GM18951 (cell line): Measurements from ENCODE around the gene UBR1.

Source experiments
- POLR2A ChIP-seq: IDR thresholded peaks from 4 replicates; pipeline ENCODE4 v1.6.1; 2011; ENCODE audit warnings: mild to moderate bottlenecking; ENCODE audit not compliant: insufficient read length, insufficient read depth; ENCODE audit errors: extremely low read depth
- in situ Hi-C: fragments of 300-500 bp; cut with MboI; formaldehyde crosslinking; loops from one replicate; pipeline ENCODE4 v1.12.0; 2022; ENCODE audit warnings: low sequenced_read_pairs, mixed read lengths, inconsistent platforms; ENCODE audit not compliant: unreplicated experiment

UBR1 gene

DNA sequence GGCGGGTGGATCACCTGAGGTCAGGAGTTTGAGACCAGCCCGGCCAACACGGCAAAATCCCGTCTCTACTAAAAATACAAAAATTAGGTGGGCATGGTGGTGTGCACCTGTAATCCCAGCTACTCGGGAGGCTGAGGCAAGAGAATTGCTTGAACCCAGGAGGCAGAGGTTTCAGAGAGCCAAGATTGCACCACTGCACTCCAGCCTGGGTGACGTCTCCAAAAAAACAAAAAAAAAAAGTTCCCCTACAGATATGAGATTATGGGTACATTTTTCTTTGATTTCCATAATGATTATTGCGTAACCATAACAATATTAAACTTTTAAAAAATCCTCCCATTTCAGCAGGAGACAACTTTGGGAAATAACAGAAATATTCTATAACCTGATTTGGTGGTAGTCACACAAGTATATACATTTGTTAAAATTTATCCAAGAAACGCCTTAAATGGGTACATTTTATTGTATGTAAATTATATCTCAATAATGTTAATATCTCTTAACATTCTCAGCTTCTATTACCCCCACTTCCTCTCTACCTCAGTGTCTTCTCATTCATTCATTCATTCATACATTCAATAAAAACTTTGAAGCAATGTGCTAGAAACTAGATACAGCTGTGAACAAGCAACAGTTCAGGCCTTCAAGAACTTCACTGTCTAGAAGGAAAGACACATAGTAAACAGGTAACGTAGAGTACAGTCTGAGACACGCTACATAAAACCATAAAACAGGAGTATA is 6.6 kb downstream of the UBR1 start:
- in situ Hi-C loops = no loop called here
- no peak for TF ChIP-seq POLR2A

DNA sequence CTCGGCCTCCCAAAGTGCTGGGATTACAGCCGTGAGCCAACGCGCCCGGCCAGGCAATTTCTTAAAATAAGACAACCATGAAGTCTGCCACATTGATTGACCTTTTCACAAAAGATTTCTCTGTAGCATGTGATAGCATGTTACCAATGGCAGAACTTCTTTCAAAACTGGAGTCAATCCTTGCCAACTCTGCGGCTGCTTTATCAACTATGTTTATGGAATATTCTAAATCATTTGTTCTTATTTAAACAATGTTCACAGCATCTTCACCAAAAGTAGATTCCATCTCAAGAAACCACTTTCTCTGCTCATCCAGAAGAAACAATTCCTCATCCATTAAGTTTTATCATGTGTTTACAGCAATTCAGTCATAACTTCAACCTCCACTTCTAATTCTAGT is 9.4 kb downstream of the UBR1 start:
- no peak for TF ChIP-seq POLR2A
- in situ Hi-C loops = no loop called here

- no peak for TF ChIP-seq POLR2A
- in situ Hi-C loops = no loop called here
Observed at GRCh38 chr15:43095708-43096347, 10.0 kb downstream of the UBR1 start.

DNA sequence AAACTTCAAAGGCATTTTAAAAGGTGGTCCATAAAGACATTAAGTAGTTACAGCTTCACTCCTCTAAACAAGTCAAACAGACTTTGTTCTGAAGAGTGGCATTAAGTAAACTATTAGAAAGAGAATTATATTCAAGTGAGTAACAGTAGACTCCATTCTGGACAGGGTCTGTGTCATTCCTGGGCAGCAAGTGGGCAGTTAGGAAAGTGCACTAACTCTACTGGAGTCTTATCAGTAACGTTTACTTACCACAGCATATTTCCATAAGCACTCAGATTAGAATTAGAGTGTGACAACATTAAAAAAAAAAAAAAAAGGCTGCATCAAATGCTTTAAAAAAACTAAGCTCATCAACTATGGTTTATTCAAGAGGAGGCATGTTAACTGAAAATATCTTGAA is 10.6 kb downstream of the UBR1 start:
- in situ Hi-C loops = no loop called here
- no peak for TF ChIP-seq POLR2A

DNA sequence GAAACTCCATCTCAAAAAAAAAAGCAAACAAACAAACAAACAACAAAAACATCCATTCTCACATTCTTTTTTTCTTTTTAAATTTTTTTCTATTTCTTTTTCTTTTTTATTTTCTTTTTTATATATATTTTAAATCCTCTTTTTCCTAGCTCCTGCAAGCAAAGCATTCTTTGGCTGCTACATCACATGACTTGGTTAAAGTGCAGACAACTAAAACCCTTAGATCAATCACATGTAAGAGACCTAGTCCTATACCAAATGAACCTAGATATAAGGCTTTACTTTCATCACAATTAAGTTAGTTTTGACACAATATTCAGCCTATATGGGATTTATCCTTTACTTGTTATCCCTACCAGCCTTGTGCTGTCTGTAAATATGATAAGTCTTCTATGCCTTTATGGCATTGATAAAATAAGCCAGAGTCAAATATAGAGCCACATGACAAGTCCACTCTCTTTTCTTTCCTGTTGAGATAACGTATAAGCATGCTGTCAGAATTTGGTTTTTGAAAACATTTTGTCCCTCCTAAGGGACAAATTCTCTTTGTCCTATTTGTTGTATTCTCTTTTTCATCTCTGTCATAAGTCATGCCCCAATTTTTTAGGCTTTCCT is 11.3 kb downstream of the UBR1 start:
- TF ChIP-seq POLR2A = no peak
- in situ Hi-C loops = no loop called here

- in situ Hi-C loops = no loop called here
- no peak for TF ChIP-seq POLR2A
Observed at GRCh38 chr15:43093026-43093425, 12.8 kb downstream of the UBR1 start.

- TF ChIP-seq POLR2A = no peak
- in situ Hi-C loops = no loop called here
Observed at GRCh38 chr15:43091859-43092258, 14.0 kb downstream of the UBR1 start.

DNA sequence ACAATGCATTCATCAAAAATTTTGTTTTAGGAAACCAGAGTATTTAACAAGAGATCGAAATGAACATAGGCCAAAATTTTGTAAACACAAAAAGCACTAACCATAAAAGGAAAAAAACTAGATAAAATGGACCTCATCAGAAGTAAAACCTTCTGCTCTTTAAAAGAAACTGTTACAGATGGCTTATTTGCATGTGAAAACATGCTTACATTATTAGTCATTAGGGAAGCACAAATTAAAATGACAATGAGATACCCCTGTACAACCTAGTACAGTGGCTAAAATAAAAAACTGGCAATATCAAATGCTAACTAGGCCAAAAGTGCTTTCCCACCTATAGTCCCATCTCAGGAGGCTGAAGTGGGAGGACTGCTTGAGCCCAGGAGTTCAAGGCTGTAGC is 19.3 kb downstream of the UBR1 start:
- TF ChIP-seq POLR2A = no peak
- in situ Hi-C loops = no loop called here

GRCh38 chr15:43085921-43086320 is 19.9 kb downstream of the UBR1 start:
- in situ Hi-C loops = no loop called here
- no peak for TF ChIP-seq POLR2A

GRCh38 chr15:43082509-43082908 is 23.3 kb downstream of the UBR1 start:
- TF ChIP-seq POLR2A = no peak
- in situ Hi-C loops = no loop called here

DNA sequence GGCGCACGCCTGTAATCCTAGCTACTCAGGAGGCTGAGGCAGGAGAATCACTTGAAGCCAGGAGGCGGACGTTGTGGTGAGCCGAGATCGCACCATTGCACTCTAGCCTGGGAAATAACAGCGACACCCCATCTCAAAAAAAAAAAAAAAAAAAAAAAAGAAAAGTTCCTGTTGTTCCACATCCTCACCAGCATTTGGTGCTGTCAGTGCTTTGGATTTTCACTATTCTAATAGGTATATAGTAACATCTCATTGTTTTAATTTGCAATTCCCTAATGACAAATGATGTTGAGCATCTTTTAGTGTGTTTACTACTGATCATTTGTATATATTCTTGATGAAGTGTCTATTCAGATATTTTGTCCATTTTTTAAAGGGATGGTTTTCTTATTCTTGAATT is 24.6 kb downstream of the UBR1 start:
- no peak for TF ChIP-seq POLR2A
- in situ Hi-C loops = no loop called here

GRCh38 chr15:43071451-43071850 is 34.4 kb downstream of the UBR1 start:
- in situ Hi-C loops = no loop called here
- no peak for TF ChIP-seq POLR2A

DNA sequence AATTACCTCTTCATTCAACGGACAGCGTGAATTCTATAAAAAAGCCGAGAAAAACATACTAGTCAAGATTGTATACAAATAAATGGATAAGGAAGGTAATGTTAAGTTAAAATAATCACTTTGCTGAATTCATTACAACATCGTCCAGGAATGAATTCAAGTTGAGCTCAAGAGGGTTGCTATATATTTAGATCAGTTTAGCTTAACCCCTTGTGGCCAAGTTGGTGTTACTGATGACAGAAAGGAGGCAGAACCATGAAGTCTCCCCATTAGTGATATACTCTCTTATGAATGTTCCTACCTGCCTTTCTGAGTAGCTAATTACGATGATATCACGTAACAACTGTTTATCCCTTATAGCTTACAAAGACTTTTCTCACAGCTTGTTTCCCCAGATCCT is 34.9 kb downstream of the UBR1 start:
- no peak for TF ChIP-seq POLR2A
- in situ Hi-C loops = no loop called here

GRCh38 chr15:43070249-43070648 is 35.6 kb downstream of the UBR1 start:
- no peak for TF ChIP-seq POLR2A
- in situ Hi-C loops = no loop called here
